Measurements from ENCODE around the gene NPC1. TPM values are rescaled to one million over a fixed set of nuclear protein-coding genes. Genes with fewer than 3 reads are reported as not detected.

The NPC1 gene
- polyA plus RNA-seq, 2 of the 4 experiments (the other 2 are of a cell fraction) = 42.5 to 61.4 TPM

- ChIA-PET POLR2A (no interaction called here), CTCF (interaction anchor here (0.9 kb wide), 1 partner anchor 16 kb away, joined by 4 read pairs; no protein-coding TSS in a partner anchor)
- H3K4me2 ChIP-seq = no peak overlapping the region
- no peak overlapping the region for H3K4me3 ChIP-seq
- no peak overlapping the region for H3K27ac ChIP-seq
- no peak for FAIRE-seq
- no peak for ATAC-seq
- DNase-seq (ENCODE audit: low read depth in 1 of 2, low spot score in 1 of 2) = no peak
- TF ChIP-seq KDM1A (IDR thresholded peaks at IDR 0.05; ENCODE audit: low read depth) (no peak), RFX5 (IDR thresholded peaks at IDR 0.05) (no peak), CTCF (IDR thresholded peaks at IDR 0.05) (no peak), FOSL2 (IDR thresholded peaks at IDR 0.05) (no peak), FOSL2 (CRISPR knock-in tag; IDR thresholded peaks at IDR 0.05) (no peak), HOXB5 (CRISPR knock-in tag; IDR thresholded peaks at IDR 0.05) (no peak), HDAC2 (IDR thresholded peaks at IDR 0.05) (no peak), PHF8 (IDR thresholded peaks at IDR 0.05; ENCODE audit: borderline replicate concordance, low read depth) (no peak), RNF2 (IDR thresholded peaks at IDR 0.05; ENCODE audit: borderline replicate concordance, low read depth) (no peak), SMC3 (IDR thresholded peaks at IDR 0.05) (no peak), MAZ (IDR thresholded peaks at IDR 0.05; ENCODE audit: borderline replicate concordance, low read depth, low read length) (no peak), NFE2L2 (conservative IDR thresholded peaks at IDR 0.05; ENCODE audit: low read length) (no peak), POLR2AphosphoS2 (conservative IDR thresholded peaks at IDR 0.05; ENCODE audit: low read length) (no peak), RCOR1 (IDR thresholded peaks at IDR 0.05; ENCODE audit: low read depth, low read length) (no peak), PBX3 (IDR thresholded peaks at IDR 0.05) (no peak)
- 98% methylated on average over 13 of the region's 13 CpGs for WGBS (ENCODE audit: missing lambda C conversion rate)
- H3K4me1 ChIP-seq = peaks cover 25% of the 10 kb centered on the region
- no peaks in the 10 kb centered on the region for H3K9me3 ChIP-seq
These were observed 54.4 kb downstream of the NPC1 start for GRCh38 chr18:23531912-23532311.

- no peaks in the 10 kb centered on the region for H3K9me3 ChIP-seq
- TF ChIP-seq SREBF2 (IDR thresholded peaks at IDR 0.05) (no peak), KDM5A (IDR thresholded peaks at IDR 0.05) (no peak), ELK1 (IDR thresholded peaks at IDR 0.05; ENCODE audit: low read depth, low read length) (no peak), EP300 (IDR thresholded peaks at IDR 0.05) (no peak), HDAC2 (IDR thresholded peaks at IDR 0.05) (no peak), PBX3 (IDR thresholded peaks at IDR 0.05) (no peak), RCOR1 (IDR thresholded peaks at IDR 0.05; ENCODE audit: low read depth, low read length) (no peak)
- no peak for DNase-seq (ENCODE audit: low read depth in 1 of 2, low spot score in 1 of 2)
- H3K27ac ChIP-seq = peak overlapping the region; percentile 0 to 84; a peak in 4 of 6 replicates
- ChIA-PET POLR2A (no interaction called here), CTCF (interaction anchor here (1.2 kb wide), 1 partner anchor 173 kb away, joined by 3 read pairs; no protein-coding TSS in a partner anchor)
- no peak overlapping the region for H3K4me3 ChIP-seq
- 86% methylated on average over 7 of the region's 7 CpGs for WGBS (ENCODE audit: missing lambda C conversion rate)
- FAIRE-seq = no peak
- ATAC-seq = no peak
- peaks cover 25% of the 10 kb centered on the region for H3K4me1 ChIP-seq
- H3K4me2 ChIP-seq = peak overlapping the region; percentile 51
These were observed 56.1 kb downstream of the NPC1 start for GRCh38 chr18:23530195-23530594.

GRCh38 chr18:23529604-23530003 is 56.7 kb downstream of the NPC1 start:
- WGBS (ENCODE audit: missing lambda C conversion rate) = 18% methylated on average over 3 of the region's 3 CpGs
- Histone ChIP-seq H3K27ac (peak overlapping the region; percentile 56 to 84; a peak in 5 of 6 replicates), H3K4me2 (peak overlapping the region; percentile 51), H3K4me3 (no peak overlapping the region), H3K9me3 (no peaks in the 10 kb centered on the region), H3K4me1 (peaks cover 25% of the 10 kb centered on the region)
- POLR2A ChIA-PET = no interaction called here
- CTCF ChIA-PET = interaction anchor here (1.2 kb wide), 1 partner anchor 174 kb away, joined by 3 read pairs; no protein-coding TSS in a partner anchor
- peak; percentile 63 to 66; a peak in 5 of 6 replicates for ATAC-seq
- DNase-seq (ENCODE audit: low read depth in 1 of 2, low spot score in 1 of 2) = peak; percentile 54 to 64
- FAIRE-seq = no peak
- TF ChIP-seq RCOR1 (IDR thresholded peaks at IDR 0.05; ENCODE audit: low read depth, low read length) (no peak), RARB (CRISPR knock-in tag; IDR thresholded peaks at IDR 0.05) (no peak), FOSL2 (IDR thresholded peaks at IDR 0.05) (peak; percentile 46; the same call in 1 of the 2 replicates), FOSL2 (CRISPR knock-in tag; IDR thresholded peaks at IDR 0.05) (peak; percentile 86), HES2 (IDR thresholded peaks at IDR 0.05) (no peak), EHMT2 (IDR thresholded peaks at IDR 0.05; ENCODE audit: low read depth) (no peak), BHLHE40 (IDR thresholded peaks at IDR 0.05; ENCODE audit: low read depth, low read length) (no peak), KDM5A (IDR thresholded peaks at IDR 0.05) (no peak), PHF8 (IDR thresholded peaks at IDR 0.05; ENCODE audit: borderline replicate concordance, low read depth) (no peak), BCL3 (IDR thresholded peaks at IDR 0.05) (no peak), CEBPB (IDR thresholded peaks at IDR 0.05) (peak in 1 of 2 experiments; percentile 28; a peak in 1 of 4 replicates), MAX (IDR thresholded peaks at IDR 0.05) (no peak; the same call in 1 of the 2 replicates), CHD4 (IDR thresholded peaks at IDR 0.05; ENCODE audit: borderline replicate concordance) (no peak), JUN (IDR thresholded peaks at IDR 0.05) (no peak; a peak in 1 of 5 replicates), KDM1A (IDR thresholded peaks at IDR 0.05; ENCODE audit: low read depth) (no peak)

Data from A549 (cell line).